Right lobe of liver (tissue), 4 donors: ENCODE data around the gene EXOC2.

Experiments
- CTCF ChIP-seq, 4 donors: fragments of 200-600 bp in 3 of 4; fragments of 450-650 bp in 1 of 4; IDR thresholded peaks; one replicate each; pipeline versions ENCODE4 v1.5.1 to v1.8.0; 2016 to 2022; ENCODE audit warnings: antibody characterized with exemption in 4 of 4, mild to moderate bottlenecking in 2 of 4
- POLR2A ChIP-seq: fragments of 450-650 bp; IDR thresholded peaks from one replicate; pipeline ENCODE4 v1.6.1; 2017; ENCODE audit warnings: antibody characterized with exemption, mild to moderate bottlenecking
- donor health status: DM: no; HTN: no; CAD: no.
- donor health status: DM: no; HTN: no; CAD: no.
- donor health status: DM: no; HTN: yes; CAD: no.

- TF ChIP-seq POLR2A, result no peak
- no peak for TF ChIP-seq CTCF (IDR thresholded peaks at IDR 0.05)
Measured at GRCh38 chr6:654136-654535, 38.8 kb downstream of the EXOC2 start.
